Posterior cingulate gyrus (tissue), 11 donors: ENCODE results near the gene AP2A2.

Experiments used
- DNase-seq, 10 donors: peaks; one replicate each; pipeline versions ENCODE4 v3.0.0 to v3.0.0-alpha.2; 2020 to 2021; ENCODE audit warnings: mixed read lengths in 3 of 10
- intact Hi-C: fragments of 100-400 bp; cut with DNase I; formaldehyde crosslinking; loops from one replicate; pipeline ENCODE4 v1.15.1; 2023

The AP2A2 gene

DNA sequence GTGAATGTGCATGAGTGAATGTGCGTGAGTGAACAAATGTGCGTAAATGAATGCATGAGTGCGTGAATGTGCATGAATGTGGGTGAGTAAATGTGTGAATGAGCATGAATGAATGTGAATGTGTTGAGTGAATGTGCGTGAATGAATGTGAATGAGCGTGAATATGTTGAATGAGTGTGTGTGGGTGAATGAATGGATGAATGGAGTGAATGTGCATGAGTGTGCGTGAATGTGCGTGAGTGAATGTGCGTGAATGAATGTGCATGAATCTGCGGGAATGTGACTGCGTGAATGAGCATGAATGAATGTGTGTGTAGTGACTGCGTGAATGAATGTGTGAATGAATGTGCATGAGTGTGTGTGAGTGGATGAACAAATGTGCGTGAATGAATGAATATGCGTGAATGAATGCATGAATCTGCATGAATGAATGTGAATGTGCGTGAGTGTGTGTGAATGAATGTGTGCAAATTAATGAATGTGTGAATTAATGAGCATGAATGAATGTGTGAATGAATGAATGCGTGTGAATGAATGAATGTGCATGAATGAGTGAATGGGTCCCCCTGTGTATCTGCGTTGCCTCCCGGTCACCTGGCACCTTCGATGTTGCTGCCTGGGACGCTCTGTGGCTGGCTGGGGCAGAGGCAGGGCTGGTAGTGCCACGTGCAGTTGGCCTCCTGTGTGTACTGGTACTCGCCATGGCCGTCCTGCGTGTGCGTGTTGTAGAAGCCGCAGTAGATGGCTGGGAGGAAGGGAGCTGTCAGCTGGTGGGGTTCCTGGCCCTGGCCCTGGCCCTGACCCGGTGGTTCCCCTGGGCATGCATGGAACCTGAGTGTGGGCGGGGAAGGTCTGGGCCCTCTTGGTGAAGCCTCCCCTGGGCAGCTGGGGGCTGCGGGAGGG, 97.5 kb downstream of the AP2A2 start:
- intact Hi-C loops: no loop called here
- no peak for DNase-seq

DNA sequence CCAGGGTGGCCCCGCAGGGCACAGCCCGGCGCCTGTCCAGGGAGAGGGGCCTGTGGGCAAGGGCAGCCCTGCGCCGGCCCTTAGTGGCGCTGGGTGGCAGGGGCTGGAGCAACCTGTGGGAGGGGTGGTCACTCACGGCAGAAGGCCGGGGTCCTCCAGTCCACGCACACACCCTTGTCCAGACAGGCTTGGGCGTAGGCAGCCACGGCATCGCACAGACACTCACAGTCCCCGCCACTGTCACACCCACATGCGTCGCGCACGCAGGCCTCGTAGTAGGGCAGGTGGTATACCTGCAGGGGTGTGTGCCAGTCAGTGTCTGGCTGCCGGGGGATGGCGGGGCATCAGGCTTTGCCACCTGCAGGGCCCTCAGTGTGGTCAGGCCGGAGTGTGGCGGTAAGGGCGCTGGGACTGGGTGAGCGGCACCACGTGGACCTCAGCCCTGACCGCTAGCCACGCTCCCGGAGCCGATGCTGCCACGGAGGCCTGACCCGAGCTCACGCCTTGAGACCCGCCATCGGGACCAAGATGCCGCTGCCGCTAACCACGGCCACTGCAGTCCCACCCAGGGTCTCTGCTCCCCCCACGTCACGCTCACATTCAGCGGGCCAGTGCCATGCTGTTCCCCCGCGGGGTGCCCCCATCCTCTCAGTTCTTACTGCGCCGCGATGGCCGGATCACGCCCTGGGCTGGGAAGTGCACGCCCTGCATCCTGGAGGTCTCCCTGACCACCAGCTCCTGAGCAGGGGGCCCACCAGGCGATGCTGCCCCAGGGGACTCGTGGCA, 98.3 kb downstream of the AP2A2 start:
- intact Hi-C loops: no loop called here
- DNase-seq: no peak

DNA sequence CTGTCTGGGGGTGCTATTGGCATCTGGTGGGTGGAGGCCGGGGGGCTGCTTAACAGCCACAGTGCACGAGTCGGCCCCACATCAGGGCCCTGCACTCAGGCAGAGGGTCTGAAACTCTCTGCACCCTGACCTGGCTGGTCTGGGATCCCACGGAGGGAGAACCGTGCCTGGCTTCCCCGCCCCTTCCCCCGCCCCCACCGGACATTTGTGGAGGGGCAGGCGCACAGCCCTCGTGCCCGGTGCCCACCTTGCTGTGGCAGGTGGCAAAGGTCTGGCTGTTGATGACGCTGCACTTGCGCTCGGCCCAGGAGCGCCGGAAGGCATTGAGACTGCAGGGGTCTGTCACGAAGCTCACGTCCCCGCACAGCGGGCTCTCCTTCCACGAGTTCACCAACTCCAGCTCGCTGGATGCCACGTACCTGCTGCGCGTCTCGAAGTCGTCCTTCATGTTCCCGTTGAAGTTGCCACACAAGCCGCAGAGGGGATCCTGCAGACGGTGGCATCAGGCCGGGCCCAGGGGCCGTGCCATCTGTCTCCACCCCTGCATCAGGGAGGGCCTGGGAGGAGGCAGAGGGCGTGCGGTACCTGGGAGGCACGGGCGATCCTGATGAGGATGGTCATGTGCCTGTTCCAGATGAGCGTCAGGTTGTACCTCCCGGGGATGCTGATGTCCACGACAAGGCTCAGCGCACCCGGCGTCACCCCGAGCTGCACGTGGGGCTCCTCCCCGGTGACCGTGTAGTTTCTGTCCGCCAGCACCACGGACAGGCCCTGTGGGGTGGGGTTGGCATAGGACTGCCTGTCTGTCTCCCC, 99.1 kb downstream of the AP2A2 start:
- intact Hi-C loops: no loop called here
- no peak for DNase-seq

DNA sequence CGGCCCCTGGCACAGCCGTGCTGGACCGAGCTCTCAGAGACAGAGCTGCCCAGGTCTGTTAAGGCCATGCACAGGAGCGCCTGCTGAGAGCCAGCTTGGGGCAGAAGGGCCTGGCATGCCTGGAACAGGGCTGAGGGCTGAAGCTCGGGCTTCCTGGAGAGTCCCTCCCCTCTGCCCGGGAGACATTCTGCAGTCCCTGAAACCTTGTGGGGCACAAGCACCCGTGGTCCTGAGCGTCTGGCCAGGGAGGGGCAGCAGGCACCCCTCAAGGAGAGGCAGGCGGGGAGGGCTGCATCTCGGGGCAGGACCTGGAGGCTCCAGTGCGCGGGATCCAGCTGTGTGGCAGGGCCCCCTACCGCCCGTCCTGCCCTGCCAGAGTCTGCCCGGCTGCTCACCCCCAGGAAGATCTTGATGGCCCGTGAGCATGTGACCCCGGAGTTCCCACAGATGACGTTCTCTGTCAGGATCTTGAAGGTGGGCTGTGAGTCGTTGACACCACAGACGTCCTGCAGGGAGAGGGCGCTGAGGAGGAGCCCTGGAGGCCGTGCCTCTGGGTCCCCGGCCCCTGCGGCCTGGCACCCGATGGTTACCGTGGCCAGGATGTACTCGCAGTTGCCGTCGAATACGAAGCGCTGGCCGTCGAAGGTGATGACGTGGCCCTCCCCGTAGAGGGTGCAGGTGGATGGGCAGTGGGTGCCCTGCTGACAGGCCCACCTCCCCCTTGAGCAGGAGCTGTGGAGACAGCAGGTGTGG, 99.9 kb downstream of the AP2A2 start:
- intact Hi-C loops: no loop called here
- no peak for DNase-seq

DNA sequence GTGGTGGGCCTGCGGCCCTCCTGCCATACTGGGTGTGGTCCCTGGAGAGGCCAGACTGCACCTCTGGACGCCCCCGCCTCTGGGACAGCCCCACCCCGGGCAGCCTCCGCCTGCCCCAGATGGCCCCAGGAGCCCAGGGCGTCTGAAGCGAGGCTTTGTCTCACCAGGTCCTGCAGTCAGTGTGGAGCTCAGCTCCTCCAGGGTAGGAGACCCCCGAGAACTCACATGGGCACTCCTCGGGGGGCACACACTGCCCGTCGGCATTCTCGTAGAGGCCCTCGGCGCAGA, 100.4 kb downstream of the AP2A2 start:
- DNase-seq: no peak
- intact Hi-C loops: no loop called here

DNA sequence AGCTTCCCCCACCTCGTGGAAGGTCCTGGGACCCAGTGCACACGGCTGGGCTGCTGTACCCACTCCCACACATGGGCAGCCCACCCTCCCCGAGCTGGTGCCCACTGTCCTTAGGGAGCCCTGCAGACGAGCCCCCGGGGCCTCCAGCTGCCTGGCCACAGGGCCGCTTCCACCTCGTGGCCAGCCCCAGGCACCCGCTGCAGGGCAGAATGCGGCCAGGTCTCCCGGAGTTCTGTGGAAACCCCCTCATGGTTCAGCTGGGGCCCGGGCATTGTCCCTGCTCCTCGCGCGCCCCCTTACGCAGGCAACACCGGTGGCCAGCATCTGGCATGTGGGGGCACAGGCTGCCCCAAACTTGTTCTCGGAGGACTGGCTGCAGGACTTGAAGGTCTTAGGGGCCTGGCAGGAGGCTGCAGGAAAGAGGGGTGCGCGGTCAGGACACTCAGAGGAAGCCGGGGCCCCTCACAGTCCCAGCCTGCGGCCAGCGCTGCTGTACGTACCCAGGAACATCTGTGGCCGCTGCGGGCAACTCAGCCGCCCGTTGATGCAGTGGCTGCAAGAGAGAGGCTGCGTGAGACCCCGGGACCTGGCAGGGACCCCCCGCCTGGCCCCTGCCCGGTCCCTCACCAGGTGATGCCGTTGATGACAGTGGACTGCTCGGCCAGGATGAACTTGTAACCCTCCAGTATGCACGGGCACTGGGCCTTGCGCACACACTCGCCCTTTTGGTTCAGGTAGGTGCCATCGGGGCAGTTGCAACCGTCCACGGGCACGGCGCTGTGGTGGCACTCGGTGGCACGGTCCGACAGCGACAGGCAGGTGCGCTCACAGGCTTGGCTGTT, 101.2 kb downstream of the AP2A2 start:
- DNase-seq: no peak
- intact Hi-C loops: no loop called here

DNA sequence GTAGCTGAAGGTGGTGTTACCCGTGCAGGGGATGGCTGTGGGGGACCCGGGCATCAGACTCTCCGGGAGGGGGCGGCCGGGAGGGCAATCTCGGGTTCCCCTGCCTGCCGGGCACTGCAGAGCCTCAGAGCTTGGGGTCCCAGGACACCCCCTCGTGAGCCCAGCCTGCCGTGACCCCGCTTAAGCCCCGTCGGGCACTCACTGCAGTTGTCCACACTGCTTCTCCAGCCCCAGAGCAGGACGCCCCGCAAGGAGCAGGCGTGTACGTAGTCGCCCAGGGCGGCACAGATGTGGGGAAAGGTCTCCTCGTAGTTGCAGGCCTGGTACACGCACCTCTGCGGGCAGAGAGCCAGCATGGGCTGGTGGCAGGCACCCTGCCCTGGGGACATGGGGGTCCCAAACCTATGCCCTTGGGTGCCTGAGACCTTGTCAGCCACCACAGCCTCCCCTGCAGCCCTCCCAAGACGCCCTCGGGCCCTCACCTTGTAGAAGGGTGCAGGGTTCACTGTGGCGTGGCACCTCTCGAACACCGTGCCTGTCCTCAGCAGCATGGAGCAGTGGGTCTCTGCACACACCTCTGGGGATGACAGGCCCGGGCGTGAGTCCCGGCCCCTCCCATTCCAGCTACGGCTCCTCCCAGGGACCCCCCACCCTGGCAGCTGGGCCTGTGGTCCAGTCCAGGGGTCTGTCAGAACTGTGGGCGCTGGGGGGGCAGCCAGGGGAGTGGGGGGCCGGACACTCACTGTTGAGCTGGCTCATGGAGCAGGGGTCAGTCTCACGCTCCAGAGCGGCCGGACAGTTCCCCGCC, 102.0 kb downstream of the AP2A2 start:
- intact Hi-C loops: no loop called here
- no peak for DNase-seq

DNA sequence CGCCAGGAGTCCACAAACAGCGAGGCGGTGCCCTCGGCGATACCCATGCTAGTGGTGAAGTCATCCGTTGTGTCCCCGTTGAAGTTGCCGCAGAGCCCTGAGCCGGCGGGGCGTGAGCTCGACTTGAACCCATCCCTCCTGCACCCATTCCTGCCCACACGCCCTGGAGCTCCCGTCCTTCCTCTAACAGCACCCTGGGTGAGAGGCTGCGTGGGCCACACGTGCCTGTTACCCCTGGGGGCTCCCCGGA, 102.5 kb downstream of the AP2A2 start:
- intact Hi-C loops: no loop called here
- no peak for DNase-seq

DNA sequence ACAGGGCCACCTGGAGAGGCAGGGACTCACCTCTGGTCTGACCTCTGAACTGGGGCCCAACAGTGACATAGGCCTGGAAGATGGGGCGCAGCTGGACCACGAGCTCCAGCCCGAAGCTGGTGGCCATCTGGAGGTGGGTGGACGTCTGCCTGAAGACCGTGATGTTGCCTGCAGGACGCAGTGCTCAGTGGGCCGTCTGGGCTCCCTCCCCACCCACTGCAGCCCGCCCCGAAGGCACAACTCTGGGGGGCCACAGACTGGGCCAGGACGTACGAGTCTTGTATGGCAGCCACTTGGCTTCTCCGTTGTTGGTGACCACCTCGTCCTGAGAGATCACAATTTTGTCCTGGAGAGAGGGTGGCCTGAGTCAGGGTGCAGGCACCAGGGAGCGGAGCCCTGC, 102.9 kb downstream of the AP2A2 start:
- intact Hi-C loops: no loop called here
- DNase-seq: no peak

DNA sequence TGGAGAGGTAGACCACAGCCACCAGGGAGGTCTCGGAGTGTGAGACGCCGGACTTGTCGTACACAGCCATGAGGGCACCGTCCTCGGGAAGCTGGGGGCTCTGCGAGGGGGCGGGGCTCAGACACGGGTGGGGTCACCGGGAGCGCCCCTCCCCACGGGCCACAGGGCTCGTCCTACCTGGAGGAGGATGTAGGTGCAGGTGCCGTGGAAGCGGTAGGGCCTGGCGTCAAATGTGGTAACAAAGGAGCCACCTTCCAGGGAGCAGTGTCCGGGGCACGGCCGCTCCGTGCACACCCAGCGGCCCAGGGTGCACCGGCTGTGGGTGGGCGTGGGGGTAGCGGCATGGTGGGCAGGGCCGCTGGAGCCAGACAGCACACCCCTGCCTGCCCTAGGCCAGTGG, 103.4 kb downstream of the AP2A2 start:
- no peak for DNase-seq
- intact Hi-C loops: no loop called here

DNA sequence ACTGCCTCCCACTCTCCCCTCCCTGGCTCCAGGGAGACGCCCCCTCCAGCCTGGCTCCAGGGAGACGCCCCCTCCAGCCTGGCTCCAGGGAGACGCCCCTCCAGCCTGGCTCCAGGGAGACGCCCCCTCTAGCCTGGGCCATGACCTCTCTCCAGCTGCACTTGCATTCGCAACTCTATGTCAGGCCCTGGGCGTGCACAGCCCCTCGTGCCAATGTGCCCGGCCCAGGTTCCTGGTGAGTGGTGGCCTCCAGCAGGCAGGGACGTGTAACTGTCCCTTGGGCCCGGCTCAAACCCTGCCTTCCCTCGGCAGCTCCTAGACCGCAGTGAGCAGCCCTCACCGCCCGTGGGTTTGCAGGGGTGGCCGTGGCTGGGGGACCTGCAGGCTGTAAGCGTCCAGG, 104.0 kb downstream of the AP2A2 start:
- intact Hi-C loops: no loop called here
- no peak for DNase-seq

DNA sequence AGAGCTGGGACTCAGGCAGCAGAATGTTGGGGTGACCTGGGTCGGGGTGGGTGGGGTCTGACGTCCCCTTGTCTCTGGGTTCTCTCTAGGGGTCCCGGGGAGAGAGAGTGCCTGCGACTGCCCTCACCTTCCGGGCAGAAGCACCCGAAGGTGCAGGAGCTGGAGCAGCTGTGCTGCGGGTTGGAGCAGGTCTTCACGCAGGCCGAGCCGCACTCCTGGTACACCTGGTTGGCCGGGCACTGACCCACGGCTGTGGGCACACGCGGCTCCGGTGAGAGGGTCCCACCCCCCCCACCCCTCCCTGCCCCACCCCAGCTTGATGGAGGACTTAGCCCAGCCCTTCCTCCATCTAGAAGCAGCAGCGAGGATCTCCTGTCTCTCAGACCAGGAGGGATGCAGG, 104.4 kb downstream of the AP2A2 start:
- no peak for DNase-seq
- intact Hi-C loops: no loop called here

DNA sequence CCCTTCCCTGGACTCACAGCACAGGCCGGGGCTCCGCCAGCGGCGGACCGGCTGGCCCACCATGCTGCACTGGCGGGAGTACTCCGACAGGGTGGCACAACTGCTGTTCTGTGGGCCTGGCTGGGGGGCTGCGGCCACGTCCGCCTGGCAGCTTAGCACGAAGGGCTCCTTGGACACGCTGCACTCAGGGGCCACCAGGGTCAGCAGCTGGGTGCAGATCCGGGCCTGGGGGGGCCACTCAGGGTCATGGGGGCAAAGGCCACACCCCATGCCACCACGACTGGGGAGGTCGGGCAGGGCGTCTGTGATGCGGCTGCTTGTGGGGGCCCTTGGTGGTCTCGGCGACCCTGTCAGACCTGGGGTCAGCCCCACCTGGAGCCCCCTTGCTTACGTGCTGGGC, 104.9 kb downstream of the AP2A2 start:
- no peak for DNase-seq
- intact Hi-C loops: no loop called here

DNA sequence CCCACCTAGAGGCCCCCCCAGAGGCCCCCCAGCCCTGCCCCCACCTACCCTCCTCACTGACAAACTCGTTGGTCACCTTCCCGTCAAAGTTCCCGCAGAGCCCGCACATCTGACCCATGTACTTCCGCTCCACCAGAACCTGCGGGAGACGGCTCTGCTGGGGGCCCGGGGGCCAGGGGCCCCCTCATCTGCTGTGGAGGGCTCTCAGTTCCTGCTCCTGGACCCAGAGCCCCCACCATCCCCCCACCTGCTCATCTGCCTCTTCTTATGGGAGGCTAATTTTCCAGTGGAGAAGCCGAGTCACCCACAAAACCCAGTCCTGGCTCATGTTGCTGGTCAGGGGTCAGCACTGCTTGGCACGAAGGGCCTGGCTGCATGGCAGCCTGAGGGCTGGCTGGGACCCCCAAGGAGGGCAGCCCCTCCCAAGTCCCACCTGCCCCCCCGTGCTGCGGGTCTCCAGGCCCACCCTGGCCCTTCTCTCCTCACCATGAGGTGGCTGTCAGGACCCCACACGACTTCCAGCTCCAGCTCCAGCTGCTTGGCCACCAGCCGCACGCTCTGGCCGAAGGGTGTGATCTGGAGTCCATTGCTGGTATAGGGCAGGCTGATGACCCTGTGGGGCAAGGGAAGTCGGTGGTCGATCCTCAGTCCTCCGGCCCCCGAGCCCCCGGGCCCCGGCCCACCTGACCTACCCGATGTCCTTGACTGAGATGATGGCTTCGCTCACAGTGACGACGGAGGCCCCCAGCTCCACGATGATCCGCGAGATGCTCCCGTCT, 105.6 kb downstream of the AP2A2 start:
- no peak for DNase-seq
- intact Hi-C loops: no loop called here

DNA sequence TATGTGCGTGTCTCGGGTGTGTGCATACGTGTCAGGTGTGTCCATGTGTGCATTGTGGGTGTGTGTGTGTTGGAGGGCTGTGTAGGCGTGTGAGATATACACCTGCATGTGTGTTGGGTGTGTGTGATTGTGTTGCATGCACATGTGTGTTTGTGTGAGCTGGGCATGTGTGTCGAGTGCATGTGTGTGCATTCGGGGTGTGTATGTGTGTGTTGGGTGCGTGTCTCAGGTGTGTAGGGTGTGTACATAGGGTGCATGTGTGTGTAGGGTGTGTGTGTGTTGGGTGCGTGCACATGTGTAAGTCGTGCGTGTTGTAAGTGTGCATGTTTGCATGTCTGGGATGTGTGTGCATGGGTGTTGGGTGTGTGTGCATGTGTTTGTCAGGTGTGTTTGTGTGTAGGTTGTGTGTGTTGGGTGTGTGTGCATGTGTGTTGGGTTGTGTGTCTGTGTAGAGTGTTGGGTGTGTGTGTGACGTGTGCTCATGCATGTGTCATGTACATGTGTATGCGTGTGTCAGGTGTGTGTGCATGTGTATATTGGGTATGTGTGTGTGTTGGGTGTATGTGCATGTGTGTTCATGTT, 106.7 kb downstream of the AP2A2 start:
- intact Hi-C loops: no loop called here
- DNase-seq: no peak

DNA sequence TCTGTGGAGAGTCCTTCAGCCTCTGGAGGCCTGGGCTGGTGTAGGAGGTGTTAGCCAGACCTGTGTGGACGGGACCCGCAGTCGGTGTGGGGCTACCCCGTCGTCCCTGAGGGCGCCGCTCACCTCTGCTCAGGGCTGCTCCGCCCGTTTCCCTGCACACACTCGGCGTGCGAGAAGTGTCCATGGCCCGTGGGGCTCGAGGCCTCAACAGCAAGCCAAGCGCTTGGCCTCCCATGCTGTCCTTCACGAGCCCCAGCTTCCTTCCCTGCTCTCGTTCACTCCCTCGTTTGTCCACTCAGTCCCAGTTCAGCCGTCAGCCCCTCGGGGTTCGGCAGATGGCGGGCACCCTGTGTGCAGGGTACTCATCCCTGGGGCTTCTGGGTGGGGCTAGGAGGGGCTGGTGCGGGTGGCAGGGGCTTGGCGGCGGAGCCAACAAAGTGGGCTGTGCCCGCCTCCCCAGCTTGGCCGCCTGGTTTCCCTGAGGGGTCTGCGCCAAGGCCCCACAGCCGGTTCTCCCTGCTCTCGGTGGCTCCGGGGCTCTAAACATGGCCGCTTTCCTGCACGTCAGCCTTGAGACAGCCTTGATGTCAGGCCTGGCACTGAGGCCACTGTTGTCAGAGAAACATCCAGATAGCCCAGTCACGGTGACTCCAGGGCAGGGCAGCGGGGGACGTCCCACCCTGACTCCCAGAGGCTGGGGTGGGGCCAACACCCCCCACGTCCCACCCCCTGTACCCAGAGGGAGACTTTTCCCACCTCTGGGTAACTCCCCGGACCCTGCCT, 107.5 kb downstream of the AP2A2 start:
- no peak for DNase-seq
- intact Hi-C loops: no loop called here

DNA sequence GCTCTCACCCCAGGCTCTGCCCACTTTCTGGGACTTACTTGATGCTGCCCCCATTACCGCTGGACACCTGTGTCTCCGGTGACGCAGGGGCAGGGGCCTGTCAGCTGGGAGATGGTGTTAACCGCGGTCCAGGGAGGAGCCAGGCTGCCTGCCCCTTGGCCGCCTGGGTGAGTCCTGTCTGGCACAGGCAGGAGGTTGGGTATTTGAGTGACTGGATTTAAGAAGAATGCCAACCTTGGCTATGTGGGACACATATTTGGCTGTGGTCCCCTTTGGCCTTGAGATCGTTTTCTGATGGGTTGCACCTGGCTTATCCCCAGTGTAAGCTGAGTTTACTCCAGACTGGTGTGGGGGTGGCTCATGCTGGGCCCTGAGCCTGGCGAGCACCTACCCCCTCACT, 108.3 kb downstream of the AP2A2 start:
- DNase-seq: no peak
- intact Hi-C loops: no loop called here
